OCI-LY3 (cell line): ENCODE results near the gene GBA2.

Experiments
- CTCF ChIP-seq: fragments of 200-600, 300-600 bp; sonication (generic); IDR thresholded peaks from 2 replicates; pipeline ENCODE4 v1.5.1; 2014; ENCODE audit warnings: antibody characterized with exemption, low read length, low read depth
- EZH2phosphoT487 ChIP-seq: fragments of 200-600 bp; shearing (Covaris generic); IDR thresholded peaks from 2 replicates; pipeline ENCODE4 v1.6.1; 2018; ENCODE audit warnings: antibody characterized with exemption, mixed run types, low read depth

DNA sequence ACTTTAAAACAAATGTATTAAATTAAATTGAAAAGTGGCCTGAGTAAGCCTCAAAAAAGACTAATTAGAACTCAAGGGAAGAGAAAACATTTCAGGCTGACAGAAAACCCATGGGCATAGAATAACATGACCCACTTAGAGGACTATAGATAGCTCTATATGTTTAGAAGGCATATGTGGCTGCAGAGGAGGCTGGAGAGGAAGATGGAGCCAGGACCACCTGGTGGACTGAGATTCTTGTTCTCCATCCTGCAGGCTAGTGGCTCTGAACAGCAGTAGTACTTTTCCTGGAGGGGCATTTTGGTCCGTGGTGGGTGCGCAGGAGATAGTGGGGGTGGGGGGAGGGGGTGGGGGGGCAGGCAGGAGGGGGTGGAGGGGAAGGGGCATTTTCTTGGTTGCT is 32.0 kb upstream of the GBA2 start:
- TF ChIP-seq CTCF (no peak), EZH2phosphoT487 (no peak)
